Measurements from ENCODE around the gene PBXIP1.

The PBXIP1 gene

GRCh38 chr1:154972517-154973343 is 16.8 kb upstream of the PBXIP1 start:
- DNase-seq = no peak

- no peak for DNase-seq
Observed at GRCh38 chr1:154972213-154972516, 16.3 kb upstream of the PBXIP1 start.

- DNase-seq = no peak
Observed at GRCh38 chr1:154971341-154971998, 15.6 kb upstream of the PBXIP1 start.

GRCh38 chr1:154970631-154971340 is 14.9 kb upstream of the PBXIP1 start, which contains the start of gene SHC1:
TSS of gene SHC1 (minus strand) at chr1:154970747. CDS start at chr1:154970526, 221 bp downstream.
- peak; percentile 95 for DNase-seq

- no peak for DNase-seq
Observed at GRCh38 chr1:154969860-154970452, 14.1 kb upstream of the PBXIP1 start.

GRCh38 chr1:154969246-154969645 is 13.3 kb upstream of the PBXIP1 start:
- DNase-seq = no peak

GRCh38 chr1:154968731-154969130 is 12.8 kb upstream of the PBXIP1 start:
- DNase-seq = no peak

- no peak for DNase-seq
Observed at GRCh38 chr1:154967331-154967950, 11.5 kb upstream of the PBXIP1 start.

- no peak for DNase-seq
Observed at GRCh38 chr1:154966111-154966510, 10.2 kb upstream of the PBXIP1 start.

GRCh38 chr1:154964359-154964758 is 8.5 kb upstream of the PBXIP1 start:
- DNase-seq = no peak

GRCh38 chr1:154963643-154964042 is 7.7 kb upstream of the PBXIP1 start:
- no peak for DNase-seq

- no peak for DNase-seq
Observed at GRCh38 chr1:154962795-154963330, 7.0 kb upstream of the PBXIP1 start.

- peak; percentile 64 for DNase-seq
Observed at GRCh38 chr1:154962156-154962749, 6.4 kb upstream of the PBXIP1 start.

GRCh38 chr1:154961207-154962155 is 5.6 kb upstream of the PBXIP1 start, which contains the start of gene PYGO2:
TSS of gene PYGO2 (minus strand) at chr1:154961782. CDS start at chr1:154961576, 206 bp downstream.
- DNase-seq = peak; percentile 89

- no peak for DNase-seq
Observed at GRCh38 chr1:154960446-154961136, 4.7 kb upstream of the PBXIP1 start.

- DNase-seq = no peak
Observed at GRCh38 chr1:154959426-154959780, 3.5 kb upstream of the PBXIP1 start.

- DNase-seq = no peak
Observed at GRCh38 chr1:154958681-154959425, 3.0 kb upstream of the PBXIP1 start.

GRCh38 chr1:154958036-154958435 is 2.1 kb upstream of the PBXIP1 start:
- no peak for DNase-seq

GRCh38 chr1:154957091-154957657 is 1.3 kb upstream of the PBXIP1 start:
- no peak for DNase-seq
